ENCODE results near the gene KRTAP10-4.
"Not testable (repeated sequence)": the region's sequence is repeated elsewhere in the genome, so short reads cannot be mapped to it uniquely, and the experiment has no call there.

Gene KRTAP10-4

DNA sequence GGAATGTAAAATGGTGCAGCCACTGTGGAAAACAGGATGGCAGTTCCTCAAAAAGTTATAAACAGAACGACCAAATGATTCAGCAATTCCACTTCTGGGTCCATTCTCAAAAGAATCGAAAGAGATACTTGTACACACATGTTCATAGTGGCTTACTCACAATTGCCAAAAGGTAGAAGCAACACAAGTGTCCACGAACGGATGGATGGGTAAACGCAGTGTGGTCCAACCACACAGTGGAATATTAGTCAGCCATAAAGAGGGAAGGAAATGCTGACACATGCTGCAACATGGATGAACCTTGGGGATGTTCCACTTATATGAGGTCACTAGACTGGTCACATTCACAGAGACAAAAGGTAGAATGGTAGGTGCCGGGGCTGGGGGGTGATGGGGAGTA, 38.8 kb upstream of the KRTAP10-4 start:
- no peak for DNase-seq

DNA sequence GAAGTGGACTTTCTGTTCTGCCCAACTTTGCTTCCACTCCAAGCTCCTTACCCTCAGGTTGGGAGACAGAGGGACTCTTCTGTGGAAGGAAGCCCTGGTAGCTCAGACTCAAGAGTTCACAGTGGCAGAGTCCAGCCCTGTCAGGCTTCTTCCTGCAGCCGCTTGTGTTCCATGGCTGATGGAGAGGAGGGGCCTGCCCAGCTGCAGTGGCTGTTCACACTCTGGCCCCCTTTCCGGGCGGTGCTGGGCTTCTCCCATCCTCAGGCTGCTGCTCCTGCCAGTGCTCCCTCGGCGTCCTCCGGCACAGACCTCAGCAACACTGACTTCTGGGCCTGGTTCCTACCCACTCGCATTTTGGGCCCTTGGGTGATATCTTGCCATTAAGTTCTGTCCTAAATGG, 37.6 kb upstream of the KRTAP10-4 start:
- DNase-seq: no peak

DNA sequence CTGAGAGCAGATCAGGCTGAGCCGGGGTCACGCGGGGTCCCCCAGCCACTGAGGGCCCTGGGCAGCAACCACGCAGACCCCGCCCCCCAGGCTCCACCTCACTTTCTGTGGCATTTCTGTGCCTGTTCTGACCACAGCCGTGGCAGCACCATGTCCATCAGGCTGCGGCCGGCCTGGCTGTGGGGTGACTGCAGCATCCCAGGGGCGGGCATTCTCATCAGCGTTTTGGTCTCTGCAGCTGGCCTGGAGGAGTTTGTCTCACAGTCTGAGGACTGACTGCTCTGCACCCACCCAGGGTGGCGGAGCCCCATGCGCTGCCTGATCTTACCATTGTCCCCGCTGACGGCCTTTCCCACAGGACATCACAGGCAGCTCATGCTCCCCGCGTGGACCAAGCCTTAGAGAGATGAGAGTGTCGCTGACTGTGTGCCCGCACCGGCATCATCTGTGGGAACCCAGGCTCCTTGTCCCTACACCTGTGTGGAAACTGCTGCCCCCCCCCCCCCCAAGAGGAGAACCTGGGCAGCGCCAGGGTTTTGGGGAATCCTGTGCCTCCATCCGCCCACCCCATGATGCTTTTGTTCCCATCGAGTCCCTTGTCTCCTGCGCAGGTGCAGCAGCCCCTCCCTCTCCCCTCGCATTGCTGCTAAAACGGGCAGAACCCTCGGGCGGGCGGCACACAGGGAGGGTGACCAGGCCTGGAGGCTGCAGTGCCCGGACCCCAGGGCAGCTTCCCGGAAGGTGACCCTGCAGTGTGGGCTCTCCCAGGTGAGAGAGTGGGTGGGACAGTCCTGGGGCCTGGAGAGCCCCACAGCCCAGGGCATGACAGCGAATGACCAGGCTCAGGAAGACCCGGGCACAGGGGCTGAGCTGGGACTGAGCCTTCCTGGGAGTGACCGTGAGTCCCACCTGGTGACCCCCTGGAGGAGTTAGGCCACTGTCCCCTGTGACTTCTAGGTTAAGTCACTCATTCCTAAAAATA, 35.3 kb upstream of the KRTAP10-4 start:
- no peak for DNase-seq

DNA sequence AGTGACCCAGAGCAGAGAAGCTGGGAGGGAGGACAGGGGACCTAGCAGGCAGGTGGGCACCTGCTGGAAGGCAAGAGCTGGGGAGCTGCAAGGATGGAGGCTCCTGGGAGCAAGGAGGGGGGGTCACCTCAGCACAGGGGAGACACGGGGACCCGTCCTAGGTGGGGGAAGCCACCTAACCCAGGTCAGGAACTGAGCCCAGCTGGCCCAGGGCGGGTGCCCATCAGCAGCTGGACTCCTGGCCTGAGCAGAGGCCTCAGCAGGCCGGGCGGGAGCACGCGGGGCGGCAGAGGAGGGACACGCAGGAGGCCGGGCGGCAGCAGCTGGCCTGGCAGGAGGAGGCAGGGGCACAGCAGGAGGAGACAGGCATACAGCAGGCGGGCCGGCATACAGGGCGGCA, 34.5 kb upstream of the KRTAP10-4 start:
- DNase-seq: no peak

DNA sequence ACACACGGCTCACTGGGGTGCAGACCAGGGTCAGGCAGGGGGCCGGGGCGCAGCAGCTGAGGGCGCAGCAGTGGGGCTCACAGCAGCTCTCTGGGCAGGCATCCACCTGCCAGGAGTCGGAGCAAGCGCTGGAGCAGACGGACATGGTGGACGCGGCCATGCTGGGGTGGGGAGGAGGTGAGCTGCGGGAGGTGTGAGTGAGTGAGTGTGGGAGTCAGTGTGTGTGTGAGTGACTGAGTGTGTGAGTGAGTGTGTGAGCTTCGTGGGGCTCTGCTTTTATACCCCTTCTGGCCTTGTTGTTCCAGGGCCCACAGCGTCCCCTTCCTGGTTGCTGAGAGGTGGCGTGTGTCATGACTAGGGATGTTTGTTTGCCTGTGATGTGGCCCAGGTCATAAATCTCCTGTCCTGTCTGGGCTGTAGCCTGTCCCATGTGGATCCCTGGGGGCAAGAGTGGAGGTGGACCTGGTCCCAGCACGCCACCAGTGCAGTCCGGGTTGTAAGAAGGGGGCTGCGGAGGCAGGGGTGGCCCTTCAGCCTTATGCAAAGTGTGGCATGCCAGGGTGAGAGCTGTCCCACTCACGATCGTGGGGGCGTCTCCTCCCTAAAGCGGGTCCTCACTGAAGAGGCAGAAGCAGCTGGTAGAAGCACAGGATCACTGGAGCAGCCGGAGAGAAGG, 33.4 kb upstream of the KRTAP10-4 start, which contains the start of gene KRTAP10-1:
KRTAP10-1 (minus strand) TSS at position 205 of the 676 bp plus-strand sequence; CDS start at position 160, 45 bp downstream.
- DNase-seq: no peak

- DNase-seq: no peak
Measured at GRCh38 chr21:44540741-44541288, 32.7 kb upstream of the KRTAP10-4 start.

- no peak for DNase-seq
Measured at GRCh38 chr21:44542716-44543115, 30.8 kb upstream of the KRTAP10-4 start.

DNA sequence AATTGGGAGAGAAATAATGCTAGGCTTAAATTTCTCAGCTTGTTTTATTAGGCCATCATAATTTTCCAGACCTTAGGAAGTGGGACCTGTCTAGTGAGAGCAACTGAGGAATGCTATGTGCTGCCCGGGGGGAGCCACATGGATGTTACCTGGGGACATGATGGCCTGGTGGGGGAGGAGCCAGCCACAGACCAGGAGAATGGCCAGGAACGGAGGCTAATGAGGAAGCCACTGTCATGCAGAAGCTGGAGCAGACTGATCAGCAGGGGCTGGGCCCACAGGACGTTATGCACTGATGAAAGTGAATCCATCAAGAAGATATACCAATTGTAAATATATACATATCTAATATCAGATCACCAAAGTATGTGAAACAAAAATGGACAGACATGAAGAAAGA, 29.0 kb upstream of the KRTAP10-4 start:
- no peak for DNase-seq

DNA sequence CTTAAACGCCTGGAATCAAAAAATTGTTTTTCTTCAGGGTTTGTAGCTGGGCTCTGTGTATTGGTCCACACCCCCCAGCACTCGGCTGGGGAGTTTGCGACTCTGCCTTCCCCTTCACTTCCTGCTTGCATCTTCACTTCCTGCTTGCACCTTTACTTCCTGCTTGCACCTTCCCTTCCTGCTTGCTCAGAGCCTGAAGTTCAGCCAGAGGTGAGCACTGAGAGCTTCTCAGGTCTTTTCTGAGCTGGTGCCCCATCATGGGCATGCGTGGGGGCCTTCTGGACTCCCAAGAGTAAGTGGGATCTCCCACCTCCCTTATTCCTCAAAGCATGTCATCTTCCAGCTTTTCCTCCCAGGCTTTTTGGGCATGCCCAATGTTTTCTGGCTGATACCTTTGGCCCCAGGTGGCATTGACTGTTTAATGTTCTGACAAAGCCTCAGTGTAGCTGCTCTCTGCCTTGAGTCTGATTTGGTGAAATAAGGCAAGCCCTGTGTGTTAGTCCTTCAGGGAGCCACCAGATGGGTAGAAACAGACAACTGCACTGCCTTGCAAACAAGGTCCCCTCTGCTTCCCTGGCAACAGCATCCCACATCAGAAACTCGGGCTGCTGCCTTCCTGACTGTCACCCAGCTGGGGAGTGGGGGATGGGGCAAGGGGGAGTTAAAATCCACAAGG, 25.7 kb upstream of the KRTAP10-4 start:
- no peak for DNase-seq

GRCh38 chr21:44548381-44548780, 25.1 kb upstream of the KRTAP10-4 start:
- DNase-seq: no peak

DNA sequence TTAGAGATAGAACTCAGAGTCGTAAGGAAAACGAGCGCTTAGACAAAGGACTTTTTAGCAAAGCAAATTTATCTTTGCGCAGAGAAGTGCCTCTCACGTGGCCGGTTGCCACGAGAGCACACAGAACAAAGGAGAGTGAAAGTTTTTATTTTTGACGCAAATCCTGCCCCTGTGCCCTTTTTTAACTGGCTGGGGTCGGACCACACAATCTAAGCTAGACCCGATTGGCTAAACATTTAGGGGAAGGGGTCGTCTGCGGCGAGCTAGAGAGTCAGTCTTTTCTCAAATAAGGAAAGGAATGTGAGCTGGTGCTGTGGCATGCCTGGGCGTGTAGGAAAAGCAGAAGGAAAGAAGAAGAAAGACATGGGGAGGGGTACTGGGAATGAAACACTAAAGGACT, 24.6 kb upstream of the KRTAP10-4 start:
- no peak for DNase-seq

DNA sequence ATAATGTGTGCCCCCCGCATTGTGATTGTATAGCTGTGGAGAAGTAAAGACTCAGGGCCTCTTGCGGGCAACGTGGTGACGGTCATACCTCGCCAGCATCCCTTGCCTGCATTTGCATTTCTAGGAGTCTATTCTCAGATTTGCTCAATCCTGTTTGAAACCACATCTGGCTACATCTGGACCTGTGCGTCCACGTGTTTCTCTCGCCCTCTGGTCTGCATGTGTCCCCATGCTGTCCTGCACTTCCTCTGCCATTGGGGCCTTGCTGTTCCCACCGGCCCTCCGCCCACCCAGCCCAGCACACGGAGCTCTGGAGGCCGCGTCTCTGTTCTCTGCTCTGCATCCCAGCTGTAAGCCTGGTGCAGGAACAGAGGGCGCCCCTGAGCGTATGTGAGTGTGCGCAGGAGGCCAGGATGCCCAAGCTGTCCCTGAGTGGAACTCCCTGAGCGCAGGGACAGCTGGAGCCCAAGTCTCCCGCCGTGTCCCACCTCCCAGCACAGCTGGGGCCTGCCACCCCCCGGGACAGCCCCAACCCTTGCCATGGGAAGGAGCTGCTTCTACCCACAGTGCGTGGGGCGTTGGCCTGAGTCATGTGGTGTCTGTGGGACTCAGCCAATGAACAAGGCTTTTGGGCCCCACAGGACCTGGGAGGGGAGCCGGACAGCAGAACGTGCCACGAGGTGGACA, 23.9 kb upstream of the KRTAP10-4 start:
- no peak for DNase-seq

DNA sequence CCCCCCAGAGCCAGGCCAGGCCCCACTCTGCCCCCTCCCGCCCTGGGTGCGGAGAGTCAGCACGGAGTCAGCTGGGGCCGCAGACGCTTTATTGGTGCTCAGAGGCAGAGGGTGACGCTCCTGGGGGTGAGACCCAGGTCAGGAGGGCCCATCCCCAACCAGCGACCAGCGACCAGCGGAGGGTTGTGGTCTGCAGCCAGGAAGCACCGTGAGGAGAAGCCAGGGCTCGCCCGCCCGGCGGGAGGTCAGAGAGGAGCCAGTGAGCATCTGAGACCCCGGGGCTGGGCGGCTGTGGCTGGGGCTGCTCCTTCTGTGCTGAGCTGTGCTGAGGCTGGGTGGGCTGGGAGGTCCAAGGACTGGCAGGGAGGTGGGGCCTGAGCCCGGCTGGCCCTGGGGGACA, 23.2 kb upstream of the KRTAP10-4 start:
- not testable (repeated sequence) for DNase-seq

DNA sequence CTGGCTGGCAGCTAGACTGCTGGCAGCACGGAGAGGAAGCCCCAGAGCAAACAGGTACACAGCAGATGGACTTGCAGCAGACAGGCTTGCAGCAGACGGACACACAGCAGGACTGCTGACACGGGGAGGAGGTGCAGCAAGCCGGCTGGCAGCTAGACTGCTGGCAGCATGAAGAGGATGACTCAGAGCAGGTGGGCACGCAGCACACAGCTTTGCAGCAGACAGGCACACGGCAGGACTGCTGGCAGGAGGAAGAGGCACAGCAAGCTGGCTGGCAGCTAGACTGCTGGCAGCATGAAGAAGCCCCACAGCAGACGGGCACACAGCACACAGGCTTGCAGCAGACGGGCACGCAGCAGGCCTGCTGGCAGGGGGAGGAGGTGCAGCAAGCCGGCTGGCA, 22.7 kb upstream of the KRTAP10-4 start:
- DNase-seq: no peak

DNA sequence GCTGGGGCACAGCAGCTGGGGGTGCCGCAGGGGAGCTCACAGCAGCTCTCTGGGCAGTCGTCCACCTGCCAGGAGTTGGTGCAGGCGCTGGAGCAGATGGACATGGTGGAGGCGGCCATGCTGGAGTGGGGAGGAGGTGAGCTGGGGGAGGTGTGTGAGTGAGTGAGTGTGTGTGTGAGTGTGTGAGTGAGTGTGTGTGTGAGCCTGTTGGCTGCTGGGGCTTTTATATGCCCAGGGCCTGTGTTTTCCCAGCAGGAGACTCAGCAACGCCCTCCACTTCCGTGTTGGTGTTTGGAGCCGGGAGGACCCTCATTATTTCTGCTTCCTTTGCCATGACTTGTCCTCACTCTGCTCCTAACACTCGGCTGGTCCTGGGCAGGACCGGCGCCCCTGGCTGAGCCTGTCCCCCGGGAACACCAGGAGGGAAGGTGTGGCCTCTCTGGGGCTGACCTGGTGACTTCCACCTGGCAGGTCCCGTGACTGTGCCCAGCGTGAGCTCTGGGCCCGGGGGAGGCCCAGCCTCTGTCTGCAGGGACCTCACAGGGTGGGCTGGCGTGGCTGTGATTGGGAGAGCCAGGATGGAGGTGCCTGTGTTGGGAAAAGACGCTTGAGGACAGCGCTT, 22.1 kb upstream of the KRTAP10-4 start, which contains the start of gene KRTAP10-2:
KRTAP10-2 (minus strand) TSS at position 166 of the 622 bp plus-strand sequence; CDS start at position 119, 47 bp downstream.
- no peak for DNase-seq

DNA sequence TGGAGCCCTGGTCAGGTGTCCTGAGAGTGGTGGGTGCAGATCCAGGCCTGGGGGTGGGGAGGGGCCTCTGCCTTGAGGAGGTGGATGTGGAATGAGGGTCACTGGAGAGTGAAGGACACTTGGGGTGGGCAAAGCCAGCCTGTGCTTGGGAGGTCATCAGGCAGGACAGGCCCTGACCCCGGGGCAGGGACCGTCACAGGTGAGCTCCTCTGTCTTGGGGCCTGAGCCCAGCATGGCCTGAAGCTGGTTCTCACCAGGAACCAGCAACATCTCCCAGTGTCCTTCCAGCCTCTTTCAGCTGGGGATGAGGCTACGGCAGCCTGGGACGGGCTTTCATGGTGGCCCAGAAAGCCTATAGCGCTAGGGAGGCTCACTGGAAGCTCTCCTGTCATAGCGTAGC, 21.4 kb upstream of the KRTAP10-4 start:
- DNase-seq: no peak

- no peak for DNase-seq
Measured at GRCh38 chr21:44552681-44553080, 20.8 kb upstream of the KRTAP10-4 start.

GRCh38 chr21:44555200-44555875, 18.2 kb upstream of the KRTAP10-4 start:
- DNase-seq: no peak

DNA sequence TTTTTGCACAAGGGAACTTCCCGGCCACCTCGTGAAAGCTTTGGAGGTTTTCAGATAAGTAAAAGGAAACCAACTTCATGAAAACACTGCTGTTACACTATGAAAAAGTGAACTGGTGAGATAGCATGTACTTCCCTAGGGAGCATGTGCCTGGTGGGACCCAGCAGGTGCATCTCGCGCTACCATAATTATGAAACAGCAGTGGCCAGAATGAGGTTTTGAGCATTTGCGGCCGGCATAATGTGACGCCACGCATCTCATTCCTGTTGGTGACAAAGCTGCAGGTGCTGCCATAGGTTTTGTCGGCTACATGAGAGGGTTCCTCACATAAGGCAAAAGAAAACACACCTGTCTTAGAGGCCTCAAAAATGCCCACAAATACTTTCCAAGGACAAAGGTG, 16.6 kb upstream of the KRTAP10-4 start:
- no peak for DNase-seq

DNA sequence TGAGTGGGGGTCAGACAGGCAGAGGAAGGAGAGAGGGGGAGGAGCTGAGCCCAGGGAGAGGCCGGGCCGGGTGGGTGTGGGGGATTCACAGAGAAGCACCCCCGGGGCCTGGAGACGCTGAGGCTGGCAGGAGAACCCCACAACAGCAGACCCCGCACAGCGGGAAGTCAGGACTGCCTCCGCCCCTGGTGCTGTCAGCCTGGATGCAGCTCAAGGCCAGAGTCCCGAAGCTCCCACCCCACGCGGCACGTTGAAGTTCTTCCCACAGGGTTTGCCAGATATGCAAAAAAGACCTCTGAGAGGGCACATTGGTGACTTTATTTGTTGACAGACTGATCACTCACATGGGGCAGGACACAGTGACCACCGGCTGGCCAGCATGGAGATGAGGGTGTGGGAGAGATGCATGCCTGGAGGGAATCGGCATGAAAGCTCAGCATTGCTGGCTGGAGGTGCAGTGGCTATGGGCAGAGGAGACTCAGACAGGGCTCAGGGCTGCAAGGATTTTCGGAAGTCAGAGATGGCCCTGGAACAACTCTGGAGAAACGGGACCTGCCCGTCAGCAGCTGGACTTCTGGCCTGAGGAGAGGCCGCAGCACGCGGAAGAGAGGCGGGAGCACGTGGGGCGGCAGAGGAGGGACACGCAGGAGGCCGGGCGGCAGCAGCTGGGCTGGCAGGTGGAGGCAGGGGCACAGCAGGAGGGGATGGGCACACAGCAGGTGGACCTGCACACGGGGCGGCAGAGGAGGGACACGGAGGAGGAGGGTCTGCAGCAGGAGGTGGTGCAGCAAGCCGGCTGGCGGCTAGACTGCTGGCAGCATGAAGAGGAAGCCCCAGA, 15.8 kb upstream of the KRTAP10-4 start:
- DNase-seq: no peak
